GM23248 (cell line): Measurements from ENCODE around the gene LYSMD4. TPM values are rescaled to one million over a fixed set of nuclear protein-coding genes. Genes with fewer than 3 reads are reported as not detected.
A peak's percentile ranks its signal among the peaks of the same experiment; 100 is the strongest.

ENCODE experiments used
- DNase-seq: peaks from one replicate; pipeline ENCODE4 v3.0.0-alpha.2; 2015
- H2AFZ ChIP-seq: fragments of 200-600 bp; sonication (generic); 2 replicates; pipeline ENCODE4 v1.6.1; 2016; ENCODE audit warnings: antibody characterized with exemption
- H3F3A ChIP-seq: fragments of 200-600 bp; sonication (generic); 2 replicates; pipeline ENCODE4 v1.6.1; 2016; ENCODE audit warnings: mild to moderate bottlenecking, antibody characterized with exemption, mixed run types; ENCODE audit not compliant: insufficient read depth
- H3K27ac ChIP-seq: fragments of 200-600 bp; sonication (generic); 2 replicates; pipeline ENCODE4 v1.5.1; 2016; ENCODE audit warnings: mild to moderate bottlenecking
- H3K27me3 ChIP-seq: fragments of 200-600 bp; sonication (generic); replicated peaks from 2 replicates; pipeline ENCODE4 v1.6.1; 2016; ENCODE audit warnings: mild to moderate bottlenecking; ENCODE audit not compliant: insufficient read depth
- H3K36me3 ChIP-seq: fragments of 200-600 bp; sonication (generic); 2 replicates; pipeline ENCODE4 v1.6.1; 2016; ENCODE audit warnings: low read depth, mild to moderate bottlenecking
- H3K4me1 ChIP-seq: fragments of 200-600 bp; sonication (generic); 2 replicates; pipeline ENCODE4 v1.6.1; 2016; ENCODE audit warnings: mild to moderate bottlenecking; ENCODE audit not compliant: insufficient read depth
- H3K4me2 ChIP-seq: fragments of 200-600 bp; sonication (generic); one replicate; pipeline ENCODE4 v1.6.1; 2016; ENCODE audit warnings: mild to moderate bottlenecking; ENCODE audit not compliant: unreplicated experiment
- H3K4me3 ChIP-seq: fragments of 200-600 bp; sonication (generic); 2 replicates; pipeline ENCODE4 v1.5.1; 2016; ENCODE audit warnings: mild to moderate bottlenecking
- H3K79me2 ChIP-seq: fragments of 200-600 bp; sonication (generic); 2 replicates; pipeline ENCODE4 v1.6.1; 2016; ENCODE audit warnings: mild to moderate bottlenecking; ENCODE audit not compliant: insufficient read depth
- H3K9ac ChIP-seq: fragments of 200-600 bp; sonication (generic); 2 replicates; pipeline ENCODE4 v1.6.1; 2016; ENCODE audit warnings: mild to moderate bottlenecking
- H3K9me2 ChIP-seq: fragments of 200-600 bp; sonication (generic); 2 replicates; pipeline ENCODE4 v1.6.1; 2016; ENCODE audit warnings: mixed run types, mild to moderate bottlenecking, moderate library complexity; ENCODE audit not compliant: insufficient read depth
- H3K9me3 ChIP-seq: fragments of 200-600 bp; sonication (generic); one replicate; pipeline ENCODE4 v1.6.1; 2017; ENCODE audit warnings: low read depth
- H4K20me1 ChIP-seq: fragments of 200-600 bp; sonication (generic); 2 replicates; pipeline ENCODE4 v1.6.0; 2016; ENCODE audit not compliant: insufficient read depth
- EZH2 ChIP-seq: fragments of 200-600 bp; sonication (generic); IDR thresholded peaks from 2 replicates; pipeline ENCODE4 v1.6.1; 2018; ENCODE audit warnings: antibody characterized with exemption, mild to moderate bottlenecking; ENCODE audit not compliant: insufficient read depth, poor library complexity, severe bottlenecking
- EZH2phosphoT487 ChIP-seq: fragments of 200-600 bp; sonication (generic); IDR thresholded peaks from 2 replicates; pipeline ENCODE4 v1.6.1; 2018; ENCODE audit warnings: antibody characterized with exemption, moderate library complexity, mild to moderate bottlenecking, low read depth; ENCODE audit not compliant: insufficient read depth
- WGBS, 2 experiments: methylation state at CpG; one replicate each; pipeline ENCODE4 v1.1.6; 2015 to 2017; ENCODE audit warnings: low lambda C conversion rate in 2 of 2, low coverage in 1 of 2; ENCODE audit errors: missing lambda C conversion rate in 2 of 2; 5-methylcytosine and 5-hydroxymethylcytosine counted together
- in situ Hi-C: fragments of 300-500 bp; cut with MboI; formaldehyde crosslinking; loops from 2 replicates; pipeline ENCODE4 v1.15.0; 2020
- polyA plus RNA-seq: library from polyadenylated mRNA; unstranded; fragments of >200 nt; fragmentation: Nextera tagmentation; extraction: Ambion mirVana; gene quantifications from 2 replicates; pipeline ENCODE4 v1.2.1, GENCODE V29; 2016
- total RNA-seq: library from RNA; depleted of rRNA; stranded (reverse); fragments of >200 nt; shearing (Covaris generic); gene quantifications from 2 replicates; pipeline ENCODE4 v1.2.3, GENCODE V29; 2014

Gene LYSMD4
- total and polyA plus RNA-seq, 2 experiments from 2014 or later = 5.2 to 8.1 TPM

DNA sequence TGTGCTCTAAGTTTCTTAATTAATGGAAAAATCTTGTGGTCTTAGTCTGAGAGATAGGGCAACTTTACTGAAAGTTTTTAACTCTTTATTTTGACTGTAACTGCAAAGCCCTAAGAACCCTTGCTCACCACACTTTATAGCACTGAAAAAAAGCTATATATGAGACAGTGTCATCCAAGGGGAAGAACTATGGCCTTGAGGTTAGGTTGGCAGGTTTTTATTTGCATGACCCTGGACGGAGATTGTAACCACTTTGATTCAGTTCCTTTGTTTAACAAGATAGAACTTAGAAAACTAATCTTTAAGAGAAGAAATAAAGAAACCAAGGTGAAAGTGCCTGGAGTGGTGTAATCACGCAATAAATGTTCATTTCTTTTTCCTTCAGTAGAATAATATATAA lies 30.6 kb upstream of the LYSMD4 start:
- H3K4me2 ChIP-seq = no peak overlapping the region
- H3K79me2 ChIP-seq = no peaks in the 10 kb centered on the region
- 80 to 92% methylated on average over 2 of the region's 2 CpGs for WGBS, 2 experiments
- H3F3A ChIP-seq = no peaks in the 10 kb centered on the region
- in situ Hi-C loops = no loop called here
- no peak overlapping the region for H3K4me3 ChIP-seq
- H4K20me1 ChIP-seq = no peaks in the 10 kb centered on the region
- H3K27me3 ChIP-seq = no peaks in the 10 kb centered on the region; the same call in 1 of the 2 replicates
- no peak for TF ChIP-seq EZH2phosphoT487
- TF ChIP-seq EZH2 = no peak
- no peaks in the 10 kb centered on the region for H3K9me3 ChIP-seq
- no peak overlapping the region for H2AFZ ChIP-seq
- no peaks in the 10 kb centered on the region for H3K36me3 ChIP-seq
- H3K9me2 ChIP-seq = no peaks in the 10 kb centered on the region
- no peak for DNase-seq
- H3K4me1 ChIP-seq = no peaks in the 10 kb centered on the region
- no peak overlapping the region for H3K27ac ChIP-seq
- H3K9ac ChIP-seq = no peak overlapping the region

DNA sequence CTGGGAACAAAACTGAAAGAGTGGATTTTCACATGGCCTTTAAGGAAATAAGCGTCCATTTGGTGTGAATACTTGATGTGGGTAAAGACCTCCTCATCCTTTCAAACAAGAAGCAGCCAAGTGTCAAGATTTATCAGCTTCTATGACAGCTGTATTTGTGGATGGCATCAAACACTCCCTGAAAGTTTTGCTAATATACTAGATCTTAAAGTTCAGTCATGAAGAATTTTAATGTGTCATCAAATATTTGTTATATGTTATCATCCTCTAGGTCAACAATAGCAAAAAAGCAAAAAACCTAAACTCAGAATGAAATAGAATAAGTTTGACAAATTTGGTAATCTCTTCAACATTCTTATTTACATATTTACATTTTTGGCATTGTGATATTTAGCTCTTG lies 29.1 kb upstream of the LYSMD4 start:
- in situ Hi-C loops = no loop called here
- no peaks in the 10 kb centered on the region for H3K79me2 ChIP-seq
- H3F3A ChIP-seq = no peaks in the 10 kb centered on the region
- no peak overlapping the region for H3K4me2 ChIP-seq
- H3K4me1 ChIP-seq = no peaks in the 10 kb centered on the region
- no peaks in the 10 kb centered on the region for H3K9me2 ChIP-seq
- no peak for TF ChIP-seq EZH2
- no peak for TF ChIP-seq EZH2phosphoT487
- DNase-seq = peak; percentile 41
- H3K4me3 ChIP-seq = no peak overlapping the region
- no peak overlapping the region for H3K27ac ChIP-seq
- no peaks in the 10 kb centered on the region for H3K9me3 ChIP-seq
- H3K36me3 ChIP-seq = no peaks in the 10 kb centered on the region
- no peak overlapping the region for H2AFZ ChIP-seq
- 50 to 56% methylated on average over 1 of the region's 1 CpG for WGBS, 2 experiments
- no peaks in the 10 kb centered on the region; the same call in 1 of the 2 replicates for H3K27me3 ChIP-seq
- no peaks in the 10 kb centered on the region for H4K20me1 ChIP-seq
- H3K9ac ChIP-seq = no peak overlapping the region

DNA sequence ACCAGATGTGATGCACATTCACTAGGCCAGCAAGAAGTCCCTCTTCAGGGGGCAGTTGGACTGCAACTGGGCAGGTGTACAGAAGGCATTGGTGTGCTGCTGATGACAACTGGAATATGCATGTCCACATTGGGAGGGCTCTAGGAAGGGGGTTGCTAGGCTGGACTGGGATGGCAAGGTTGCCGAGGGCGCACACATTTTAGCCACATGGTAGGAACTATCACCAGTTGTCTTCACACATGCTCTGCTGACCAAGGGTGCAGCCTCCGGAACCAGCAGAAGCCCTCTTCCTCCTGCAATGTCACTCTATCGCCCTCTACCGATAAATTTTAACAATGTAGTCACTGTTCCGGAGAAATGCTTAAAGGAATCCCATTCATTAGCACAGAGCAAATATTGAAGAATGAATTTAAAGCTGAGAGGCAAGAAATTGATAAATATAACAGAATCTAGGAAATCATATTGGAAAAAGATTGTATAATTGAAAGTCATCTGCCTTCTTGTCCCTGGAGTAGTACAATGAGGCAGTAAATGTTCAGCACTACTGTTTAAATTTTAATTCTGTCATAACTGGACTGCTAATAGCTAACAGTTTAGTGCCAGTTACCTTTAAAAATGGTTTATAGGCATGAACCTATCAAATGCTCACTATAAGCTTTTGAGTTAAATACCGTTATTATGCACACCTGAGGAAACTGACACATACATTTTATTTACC lies 22.6 kb upstream of the LYSMD4 start:
- peak; percentile 76 for DNase-seq
- 10 to 12% methylated on average over 7 of the region's 7 CpGs for WGBS, 2 experiments
- no peaks in the 10 kb centered on the region for H3F3A ChIP-seq
- no peaks in the 10 kb centered on the region for H3K4me1 ChIP-seq
- no peak overlapping the region for H3K27ac ChIP-seq
- no peaks in the 10 kb centered on the region for H3K27me3 ChIP-seq
- no peak overlapping the region for H3K9ac ChIP-seq
- H3K9me3 ChIP-seq = no peaks in the 10 kb centered on the region
- in situ Hi-C loops = no loop called here
- H3K36me3 ChIP-seq = no peaks in the 10 kb centered on the region
- no peaks in the 10 kb centered on the region for H3K9me2 ChIP-seq
- no peak overlapping the region for H3K4me2 ChIP-seq
- H3K4me3 ChIP-seq = no peak overlapping the region
- no peak overlapping the region for H2AFZ ChIP-seq
- TF ChIP-seq EZH2phosphoT487 (no peak), EZH2 (no peak)
- no peaks in the 10 kb centered on the region for H3K79me2 ChIP-seq
- no peaks in the 10 kb centered on the region for H4K20me1 ChIP-seq

DNA sequence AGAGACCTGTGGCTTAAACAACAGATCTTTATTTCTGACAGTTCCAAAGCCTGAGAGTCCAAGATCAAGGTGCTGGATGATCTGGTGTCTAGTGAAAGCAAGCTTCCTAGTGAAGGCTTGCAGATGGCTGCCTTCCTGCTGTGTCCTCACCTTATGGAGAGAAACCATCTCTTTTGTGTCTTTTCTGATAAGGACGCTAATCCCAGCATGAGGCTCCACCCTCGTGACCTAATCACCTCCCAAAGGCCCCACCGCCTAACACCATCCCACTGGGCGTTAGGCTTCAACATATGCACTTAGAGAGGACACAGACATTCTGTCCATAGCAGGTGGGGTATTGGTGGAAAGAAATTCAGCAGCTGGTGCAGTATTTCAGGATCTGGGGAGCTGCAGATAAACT lies 19.8 kb upstream of the LYSMD4 start:
- WGBS, 2 experiments = 86 to 92% methylated on average over 4 of the region's 4 CpGs
- Histone ChIP-seq H3K79me2 (no peaks in the 10 kb centered on the region), H3K4me2 (no peak overlapping the region), H3K4me3 (no peak overlapping the region), H3K27me3 (no peaks in the 10 kb centered on the region), H3K9ac (no peak overlapping the region), H3K27ac (no peak overlapping the region), H3K9me2 (no peaks in the 10 kb centered on the region), H3K36me3 (no peaks in the 10 kb centered on the region), H3K9me3 (no peaks in the 10 kb centered on the region), H2AFZ (no peak overlapping the region), H3F3A (no peaks in the 10 kb centered on the region), H3K4me1 (no peaks in the 10 kb centered on the region), H4K20me1 (no peaks in the 10 kb centered on the region)
- TF ChIP-seq EZH2phosphoT487 (no peak), EZH2 (no peak)
- DNase-seq = no peak
- in situ Hi-C loops = no loop called here
